HCT116 (cell line): ENCODE results near the gene MT1G. TPM values are rescaled to one million over a fixed set of nuclear protein-coding genes. Genes with fewer than 3 reads are reported as not detected.

ENCODE experiments used
- ATAC-seq: fragments of 200-7000 bp; cut with Tn5 transposase; 2 replicates; pipeline ENCODE4 v1.9.1; 2020; ENCODE audit warnings: mild to moderate bottlenecking, moderate library complexity
- BruUV-seq: library from RNA; stranded (reverse); fragments of 400-500 nt; replicated peaks from 2 replicates; lab custom pipeline; 2021; lab: Mats Ljungman, UMichigan
- CTCF ChIA-PET: fragments of 300-600 bp; sonication (Branson Sonifier 250); formaldehyde crosslinking; loops from one replicate; lab custom pipeline; 2021; ENCODE audit warnings: antibody characterized with exemption; lab: Charles Lee
- POLR2A ChIA-PET: fragments of 300-600, 350-600 bp; sonication (Branson Sonifier 250); formaldehyde crosslinking; loops from one replicate; lab custom pipeline; 2021; ENCODE audit warnings: antibody characterized with exemption; lab: Charles Lee
- RAD21 ChIA-PET, 2 experiments: fragments of 300-600 bp; sonication (Branson Sonifier 250); formaldehyde crosslinking; loops; one replicate each; lab custom pipeline; 2023; ENCODE audit warnings: low total read pairs in 2 of 2; ENCODE audit not compliant: uncharacterized antibody in 2 of 2, unreplicated experiment in 2 of 2, low non-redundant PET in 1 of 2; lab: Charles Lee
- DNase-seq: peaks from one replicate; pipeline ENCODE4 v3.0.0-alpha.2; 2010; ENCODE audit warnings: low read depth, low spot score
- H2AFZ ChIP-seq: fragments of 200-600 bp; shearing (Covaris generic), sonication (generic); 2 replicates; pipeline ENCODE4 v1.6.1; 2017; ENCODE audit warnings: low read depth, mixed run types, mixed read lengths, antibody characterized with exemption, low read length; ENCODE audit not compliant: poor library complexity, severe bottlenecking
- H3K27ac ChIP-seq: 2 replicates; pipeline ENCODE4 v1.5.1; 2012; ENCODE audit warnings: low read depth, low read length
- H3K27me3 ChIP-seq: fragments of 200-600 bp; sonication (generic); 2 replicates; pipeline ENCODE4 v1.6.1; 2016; ENCODE audit warnings: mixed run types, low read length, mixed read lengths; ENCODE audit not compliant: insufficient read depth
- H3K36me3 ChIP-seq, 2 experiments: fragments of 200-500 bp in 1 of 2; fragments of 200-600 bp in 1 of 2; sonication (Bioruptor generic) in 1 of 2; sonication (generic) in 1 of 2; 2 replicates each; pipeline versions ENCODE4 v1.5.1 to v1.6.1; 2014 to 2016; ENCODE audit warnings: low read length in 2 of 2, inconsistent platforms in 1 of 2, mixed read lengths in 1 of 2, mixed run types in 1 of 2; ENCODE audit not compliant: insufficient read depth in 2 of 2, control insufficient read depth in 1 of 2
- H3K4me1 ChIP-seq, 2 experiments: fragments of 200-600 bp in 1 of 2; sonication (generic) in 1 of 2; 2 replicates each; pipeline versions ENCODE4 v1.5.1 to v1.6.1; 2012 to 2017; ENCODE audit warnings: low read length in 2 of 2, inconsistent platforms in 1 of 2, mild to moderate bottlenecking in 1 of 2, mixed read lengths in 1 of 2, mixed run types in 1 of 2, moderate library complexity in 1 of 2; ENCODE audit not compliant: insufficient read depth in 2 of 2, control insufficient read depth in 1 of 2
- H3K4me2 ChIP-seq: fragments of 200-600 bp; sonication (generic); 2 replicates; pipeline ENCODE4 v1.6.1; 2017; ENCODE audit warnings: mixed run types, low read length, mixed read lengths
- H3K4me3 ChIP-seq, 2 experiments: fragments of 200-600 bp in 1 of 2; sonication (generic) in 1 of 2; replicated peaks in 1 of 2; 2 replicates each; pipeline ENCODE4 v1.5.1; 2011 to 2016; ENCODE audit warnings: low read length in 2 of 2, control low read depth in 1 of 2, low read depth in 1 of 2, mild to moderate bottlenecking in 1 of 2, mixed read lengths in 1 of 2, mixed run types in 1 of 2
- H3K79me2 ChIP-seq: fragments of 200-600 bp; sonication (generic); 2 replicates; pipeline ENCODE4 v1.6.1; 2017; ENCODE audit warnings: mild to moderate bottlenecking, mixed run types, low read length, moderate library complexity, mixed read lengths; ENCODE audit not compliant: insufficient read depth
- H3K9ac ChIP-seq: fragments of 200-600 bp; sonication (generic); 2 replicates; pipeline ENCODE4 v1.6.1; 2016; ENCODE audit warnings: low read length, mixed read lengths
- H3K9me2 ChIP-seq: fragments of 200-600 bp; sonication (generic), shearing (Covaris generic); 2 replicates; pipeline ENCODE4 v1.6.1; 2017; ENCODE audit warnings: mixed run types, mild to moderate bottlenecking, moderate library complexity; ENCODE audit not compliant: insufficient read depth
- H3K9me3 ChIP-seq, 2 experiments: fragments of 200-500 bp in 1 of 2; fragments of 200-600 bp in 1 of 2; sonication (Bioruptor generic) in 1 of 2; sonication (generic) in 1 of 2; 2 replicates each; pipeline ENCODE4 v1.6.1; 2014 to 2017; ENCODE audit warnings: low read length in 2 of 2, mixed read lengths in 2 of 2, inconsistent platforms in 1 of 2, low read depth in 1 of 2, mild to moderate bottlenecking in 1 of 2, mixed run types in 1 of 2, moderate library complexity in 1 of 2; ENCODE audit not compliant: control insufficient read depth in 1 of 2, insufficient read depth in 1 of 2
- H4K20me1 ChIP-seq: fragments of 200-600 bp; sonication (generic), shearing (Covaris generic); 2 replicates; pipeline ENCODE4 v1.6.1; 2017; ENCODE audit warnings: mixed run types, mild to moderate bottlenecking, moderate library complexity; ENCODE audit not compliant: insufficient read depth
- EGR1 ChIP-seq: IDR thresholded peaks from 2 replicates; pipeline ENCODE4 v1.6.1; 2012; ENCODE audit warnings: low read depth
- POLR2A ChIP-seq: IDR thresholded peaks from 2 replicates; pipeline ENCODE4 v1.7.0; 2011; ENCODE audit warnings: borderline replicate concordance; ENCODE audit not compliant: insufficient read depth, insufficient read length; ENCODE audit errors: extremely low read depth
- POLR2AphosphoS5 ChIP-seq: IDR thresholded peaks from 2 replicates; pipeline ENCODE4 v1.6.1; 2011; ENCODE audit warnings: mild to moderate bottlenecking, low read depth, low read length, moderate library complexity
- SIN3A ChIP-seq: IDR thresholded peaks from 2 replicates; pipeline ENCODE4 v1.6.1; 2012; ENCODE audit warnings: low read depth
- intact Hi-C: fragments of 100-400 bp; cut with micrococcal nuclease; formaldehyde crosslinking; loops from 2 replicates; pipeline ENCODE4 v1.10.0; 2022
- total RNA-seq: library from RNA; stranded (reverse); gene quantifications from one replicate; pipeline ENCODE4 v1.2.1, GENCODE V29; 2021; ENCODE audit not compliant: unreplicated experiment
- TF ChIP-seq, protein P1 (sequence below): IDR thresholded peaks from 2 replicates; pipeline ENCODE4 v1.6.1; 2012; ENCODE audit warnings: low read depth
- TF ChIP-seq, protein P2 (sequence below): IDR thresholded peaks from 2 replicates; pipeline ENCODE4 v1.6.1; 2012
- TF ChIP-seq, protein P3 (sequence below): IDR thresholded peaks from 2 replicates; pipeline ENCODE4 v1.6.1; 2012

Gene MT1G
- total RNA-seq, 1 experiment from 2014 or later = 1.2 TPM

DNA sequence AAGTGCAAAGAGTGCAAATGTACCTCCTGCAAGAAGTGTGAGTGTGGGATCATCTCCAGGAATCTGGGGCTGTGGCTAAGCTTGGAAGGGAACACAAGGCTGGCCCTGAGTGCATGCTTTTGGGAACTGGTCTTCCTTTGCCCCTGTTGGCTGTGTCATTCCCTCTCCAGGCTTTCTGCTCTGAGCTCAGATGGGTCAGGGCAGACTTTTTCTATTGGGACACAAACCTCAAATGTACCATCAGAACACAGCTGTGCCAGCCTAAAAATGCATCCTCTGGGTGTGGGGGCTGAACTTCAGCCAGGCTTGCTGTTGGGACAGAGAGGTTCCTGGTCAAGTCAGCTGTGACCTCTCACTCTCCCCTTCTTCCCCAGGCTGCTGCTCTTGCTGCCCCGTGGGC lies 15.3 kb downstream of the MT1G start:
- ChIA-PET CTCF (no interaction called here), POLR2A (interaction anchor here (1.8 kb wide), 1 partner anchor 9 kb away, joined by 6 read pairs; no protein-coding TSS in a partner anchor), RAD21 (no interaction called here)
- TF ChIP-seq EGR1 (no peak), POLR2A (no peak), POLR2AphosphoS5 (no peak), SIN3A (no peak)
- TF ChIP-seq, protein P1, sequence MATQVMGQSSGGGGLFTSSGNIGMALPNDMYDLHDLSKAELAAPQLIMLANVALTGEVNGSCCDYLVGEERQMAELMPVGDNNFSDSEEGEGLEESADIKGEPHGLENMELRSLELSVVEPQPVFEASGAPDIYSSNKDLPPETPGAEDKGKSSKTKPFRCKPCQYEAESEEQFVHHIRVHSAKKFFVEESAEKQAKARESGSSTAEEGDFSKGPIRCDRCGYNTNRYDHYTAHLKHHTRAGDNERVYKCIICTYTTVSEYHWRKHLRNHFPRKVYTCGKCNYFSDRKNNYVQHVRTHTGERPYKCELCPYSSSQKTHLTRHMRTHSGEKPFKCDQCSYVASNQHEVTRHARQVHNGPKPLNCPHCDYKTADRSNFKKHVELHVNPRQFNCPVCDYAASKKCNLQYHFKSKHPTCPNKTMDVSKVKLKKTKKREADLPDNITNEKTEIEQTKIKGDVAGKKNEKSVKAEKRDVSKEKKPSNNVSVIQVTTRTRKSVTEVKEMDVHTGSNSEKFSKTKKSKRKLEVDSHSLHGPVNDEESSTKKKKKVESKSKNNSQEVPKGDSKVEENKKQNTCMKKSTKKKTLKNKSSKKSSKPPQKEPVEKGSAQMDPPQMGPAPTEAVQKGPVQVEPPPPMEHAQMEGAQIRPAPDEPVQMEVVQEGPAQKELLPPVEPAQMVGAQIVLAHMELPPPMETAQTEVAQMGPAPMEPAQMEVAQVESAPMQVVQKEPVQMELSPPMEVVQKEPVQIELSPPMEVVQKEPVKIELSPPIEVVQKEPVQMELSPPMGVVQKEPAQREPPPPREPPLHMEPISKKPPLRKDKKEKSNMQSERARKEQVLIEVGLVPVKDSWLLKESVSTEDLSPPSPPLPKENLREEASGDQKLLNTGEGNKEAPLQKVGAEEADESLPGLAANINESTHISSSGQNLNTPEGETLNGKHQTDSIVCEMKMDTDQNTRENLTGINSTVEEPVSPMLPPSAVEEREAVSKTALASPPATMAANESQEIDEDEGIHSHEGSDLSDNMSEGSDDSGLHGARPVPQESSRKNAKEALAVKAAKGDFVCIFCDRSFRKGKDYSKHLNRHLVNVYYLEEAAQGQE = no peak
- TF ChIP-seq, protein P2, sequence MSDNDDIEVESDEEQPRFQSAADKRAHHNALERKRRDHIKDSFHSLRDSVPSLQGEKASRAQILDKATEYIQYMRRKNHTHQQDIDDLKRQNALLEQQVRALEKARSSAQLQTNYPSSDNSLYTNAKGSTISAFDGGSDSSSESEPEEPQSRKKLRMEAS = no peak
- TF ChIP-seq, protein P3, sequence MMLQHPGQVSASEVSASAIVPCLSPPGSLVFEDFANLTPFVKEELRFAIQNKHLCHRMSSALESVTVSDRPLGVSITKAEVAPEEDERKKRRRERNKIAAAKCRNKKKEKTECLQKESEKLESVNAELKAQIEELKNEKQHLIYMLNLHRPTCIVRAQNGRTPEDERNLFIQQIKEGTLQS = no peak
- H2AFZ ChIP-seq = no peak overlapping the region
- H3K79me2 ChIP-seq = no peaks in the 10 kb centered on the region
- H4K20me1 ChIP-seq = no peaks in the 10 kb centered on the region
- H3K4me1 ChIP-seq = peaks cover 22 to 41% of the 10 kb centered on the region in 2 experiments
- no peaks in the 10 kb centered on the region for H3K36me3 ChIP-seq
- no peak overlapping the region for H3K4me3 ChIP-seq
- H3K4me2 ChIP-seq = no peak overlapping the region
- H3K9me2 ChIP-seq = no peaks in the 10 kb centered on the region
- intact Hi-C loops = no loop called here
- no peak overlapping the region for H3K27ac ChIP-seq
- DNase-seq (no peak), ATAC-seq (no peak)
- no peaks in the 10 kb centered on the region for H3K9me3 ChIP-seq
- no TSS peak for BruUV-seq
- no peaks in the 10 kb centered on the region for H3K27me3 ChIP-seq
- no peak overlapping the region for H3K9ac ChIP-seq
